Stimulated activated CD4-positive, alpha-beta T cell treated with anti-CD3 and anti-CD28 coated beads, Interleukin-12 subunit alpha, Interleukin-12 subunit beta, amount 100 ng/mL, for 48 hours (primary cell): ENCODE measurements around the gene SHD.
A peak's percentile ranks its signal among the peaks of the same experiment; 100 is the strongest.

ENCODE experiments used
- DNase-seq, 3 donors: peaks; one replicate each; pipeline ENCODE4 v3.0.0-alpha.2; 2020; ENCODE audit warnings: low read depth in 2 of 3, low spot score in 1 of 3

The SHD gene

DNA sequence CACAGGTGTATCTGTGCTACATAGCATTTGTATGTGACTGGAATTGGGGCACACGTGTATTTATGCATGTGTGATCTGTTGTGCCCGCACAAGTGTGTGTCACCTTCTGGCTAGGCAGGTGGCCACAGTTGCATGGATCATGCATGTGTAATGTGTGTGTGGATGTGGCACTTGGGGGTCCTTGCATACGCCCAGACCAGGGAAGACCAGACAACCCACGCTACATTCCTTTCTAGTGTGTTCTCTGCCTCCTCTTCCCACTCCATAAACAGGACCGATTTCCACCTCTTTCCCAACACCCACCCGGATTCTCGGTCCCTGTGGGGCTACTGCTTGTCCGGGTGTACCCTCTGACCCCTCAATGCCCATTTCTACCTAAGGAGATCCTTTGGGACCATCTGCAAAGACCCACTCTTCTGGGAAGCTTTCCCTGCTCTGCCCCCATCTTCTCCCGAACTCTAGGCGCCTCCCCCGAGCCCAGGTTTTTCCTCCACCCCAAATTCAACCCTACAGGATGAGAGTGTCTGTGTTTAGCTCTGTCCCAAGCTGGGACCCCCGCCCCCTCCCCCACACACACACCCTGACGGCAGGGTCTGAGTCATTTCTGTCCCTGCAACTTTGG lies 47.3 kb downstream of the SHD start:
- DNase-seq: no peak

DNA sequence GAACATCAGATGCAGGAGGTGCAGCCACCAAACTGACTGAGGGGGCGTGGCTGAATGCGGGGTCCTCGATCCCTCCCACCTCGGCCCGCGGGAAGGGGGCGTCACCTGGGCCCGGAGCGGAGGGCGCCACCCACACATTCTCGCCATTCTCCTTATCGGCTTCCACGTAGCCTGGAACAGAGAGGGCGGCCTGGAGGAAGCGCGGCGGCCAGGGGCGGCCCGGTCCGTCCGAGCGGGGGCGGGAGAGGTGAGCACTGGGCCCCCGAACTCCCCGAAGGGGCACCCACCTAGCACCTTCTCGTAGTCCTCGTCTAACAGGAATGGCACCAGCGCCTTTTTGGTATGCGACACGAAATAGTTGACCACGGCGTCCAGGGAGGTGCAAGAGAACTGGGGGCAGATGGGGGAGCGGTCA lies 47.8 kb downstream of the SHD start:
- DNase-seq: no peak

DNA sequence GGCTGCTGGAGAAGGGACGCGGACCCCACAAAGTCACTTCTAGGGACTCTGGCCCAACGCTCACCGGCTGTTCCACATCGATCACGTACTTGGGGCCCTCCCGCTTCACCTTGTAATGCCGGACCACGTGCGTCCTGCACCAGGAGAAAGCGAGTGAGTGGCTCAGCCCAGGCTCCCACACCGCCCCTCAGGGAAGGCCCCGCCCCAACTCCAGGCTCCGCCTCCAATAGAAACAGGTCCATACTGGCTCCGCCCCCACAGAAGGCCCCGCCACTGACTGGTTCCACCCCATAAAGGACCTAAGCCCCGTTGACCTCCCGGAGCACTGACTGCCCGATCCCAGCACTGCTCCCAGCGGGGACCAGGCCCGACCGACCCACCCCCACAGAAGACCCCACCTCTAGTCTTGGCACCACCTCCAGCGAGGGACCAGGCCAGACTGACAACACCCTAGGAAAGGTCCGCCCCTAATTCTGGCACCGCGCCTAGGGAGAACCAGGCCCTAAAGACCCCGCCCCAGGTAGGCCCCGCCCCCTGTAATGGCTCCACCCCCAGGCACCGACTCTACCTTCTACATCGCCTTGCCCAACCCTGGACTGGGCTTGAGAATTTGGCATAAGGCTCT lies 48.3 kb downstream of the SHD start:
- DNase-seq: peak; percentile 59 to 86 (median 80)

DNA sequence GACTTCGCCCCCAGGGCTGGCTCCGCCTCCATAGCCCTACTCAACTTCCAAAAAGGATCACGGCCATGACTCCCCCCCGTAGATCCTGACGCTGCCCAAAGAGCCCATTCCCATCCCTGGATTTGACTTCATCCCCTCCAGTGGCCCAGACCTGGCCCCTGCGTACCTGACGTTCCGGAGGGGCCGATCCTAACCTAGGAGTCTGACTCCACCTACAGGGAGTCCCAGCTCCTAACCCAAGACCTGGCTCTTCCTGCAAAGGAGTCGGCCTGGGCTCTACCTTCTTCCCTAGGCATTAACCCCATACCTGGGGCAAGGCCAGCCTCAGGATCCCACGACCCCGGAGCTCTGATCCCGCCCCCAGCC lies 48.8 kb downstream of the SHD start:
- no peak for DNase-seq

DNA sequence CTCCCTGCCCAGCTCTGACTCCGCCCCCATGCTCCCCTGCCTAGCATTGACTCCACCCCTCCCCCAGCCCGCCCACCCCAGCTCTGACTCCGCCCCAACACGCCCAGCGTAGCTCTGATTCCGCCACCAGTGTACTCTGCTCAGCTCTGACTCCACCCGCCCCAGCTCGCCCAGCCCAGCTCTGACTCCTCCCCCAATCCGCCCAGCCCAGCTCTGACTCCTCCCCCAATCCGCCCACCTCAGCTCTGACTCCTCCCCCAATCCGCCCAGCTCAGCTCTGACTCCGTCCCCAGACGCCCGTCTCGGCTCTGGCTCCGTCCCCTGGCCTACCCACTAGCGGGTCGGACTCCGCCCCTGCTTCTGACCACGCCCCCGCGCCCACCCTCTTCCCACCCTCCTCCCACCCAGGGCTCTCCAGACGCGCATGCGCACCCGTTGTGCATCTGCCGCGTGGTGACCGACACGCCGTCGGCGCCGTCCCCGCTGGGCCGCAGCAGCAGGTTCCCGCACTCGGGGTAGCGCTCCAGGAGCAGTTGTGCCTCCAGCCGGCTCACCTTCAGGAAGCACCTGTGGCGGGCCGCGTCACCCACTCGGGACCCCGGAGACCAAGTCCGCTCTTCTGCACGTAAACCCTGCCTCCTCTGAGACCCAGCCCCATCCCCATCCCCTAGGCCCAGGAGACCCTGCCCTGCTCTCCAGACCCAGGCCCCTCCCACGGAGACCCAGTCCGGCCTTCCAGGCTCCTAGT lies 49.4 kb downstream of the SHD start:
- DNase-seq: peak; percentile 89 to 99 (median 96)

DNA sequence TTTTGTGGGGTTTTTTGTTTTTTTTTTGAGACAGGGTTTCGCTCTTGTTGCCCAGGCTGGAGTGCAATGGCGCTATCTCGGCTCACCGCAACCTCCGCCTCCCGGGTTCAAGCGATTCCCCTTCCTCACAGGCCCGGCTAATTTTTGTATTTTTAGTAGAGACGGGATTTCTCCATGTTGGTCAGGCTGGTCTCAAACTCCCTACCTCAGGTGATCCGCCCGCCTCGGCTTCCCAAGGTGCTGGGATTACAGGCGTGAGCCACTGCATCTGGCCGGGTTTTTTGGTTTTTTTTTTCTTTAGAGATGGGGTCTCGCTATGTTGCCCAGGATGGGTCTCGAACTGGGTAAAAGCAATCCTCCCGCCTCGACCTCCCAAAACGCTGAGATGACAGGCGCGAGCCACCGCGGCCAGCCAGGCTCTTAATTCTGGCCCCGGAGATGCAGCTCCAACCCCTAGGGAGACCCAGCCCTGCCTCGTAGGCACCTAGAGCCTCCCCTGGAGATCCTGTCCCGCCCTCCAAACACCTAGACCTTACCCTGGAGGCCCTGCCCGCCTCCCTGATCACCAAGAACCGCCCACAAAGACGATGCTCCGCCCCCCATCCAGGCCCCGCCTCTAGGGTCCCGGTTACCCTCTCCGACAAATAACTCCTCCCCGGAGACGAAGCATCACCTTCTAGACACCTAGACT lies 50.1 kb downstream of the SHD start:
- DNase-seq: peak; percentile 16 to 54 (median 54)

DNA sequence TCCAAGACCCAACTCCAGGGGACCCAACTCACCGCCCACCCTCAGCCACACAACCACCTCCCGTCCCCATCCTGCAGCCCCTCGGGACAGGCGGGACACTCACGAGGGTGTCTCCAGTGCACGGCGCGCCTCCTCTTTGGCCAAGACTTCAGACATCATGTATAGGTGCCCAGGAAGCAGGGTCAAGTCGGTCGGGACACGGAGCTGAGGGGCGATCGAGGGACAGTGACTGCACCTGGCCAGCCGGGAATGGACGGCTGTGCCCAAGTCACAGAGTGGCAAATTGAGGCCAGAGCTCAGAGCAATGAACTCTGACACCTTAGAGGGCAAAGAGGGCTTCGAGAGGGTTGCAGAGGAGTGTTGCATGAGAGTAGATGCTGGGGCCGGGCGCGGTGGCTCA lies 50.8 kb downstream of the SHD start:
- no peak for DNase-seq

DNA sequence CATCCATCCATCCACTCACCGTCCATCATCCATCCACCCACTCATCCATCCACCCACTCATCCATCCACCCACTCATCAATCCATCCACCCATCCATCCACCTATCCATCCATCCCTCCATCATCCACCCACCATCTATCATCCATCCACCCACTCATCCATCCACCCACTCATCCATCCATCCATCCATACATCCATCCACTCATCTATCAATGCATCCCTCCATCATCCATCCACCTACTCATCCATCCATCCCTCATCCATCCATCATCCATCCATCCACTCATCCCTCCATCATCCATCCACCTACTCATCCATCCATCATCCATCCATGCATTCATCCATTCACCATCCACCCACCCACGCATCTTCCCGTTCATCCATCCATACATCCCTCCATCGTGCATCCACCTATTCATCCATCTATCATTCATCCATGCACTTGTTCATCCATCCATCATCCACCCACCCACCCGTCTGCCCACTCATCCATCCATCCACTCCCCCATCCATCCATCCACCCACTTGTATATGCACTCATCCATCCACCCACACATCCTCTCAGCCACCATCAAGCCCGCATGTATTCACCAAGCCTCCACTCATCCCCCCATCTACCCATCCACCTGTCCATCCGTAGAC lies 56.0 kb downstream of the SHD start:
- DNase-seq: no peak

DNA sequence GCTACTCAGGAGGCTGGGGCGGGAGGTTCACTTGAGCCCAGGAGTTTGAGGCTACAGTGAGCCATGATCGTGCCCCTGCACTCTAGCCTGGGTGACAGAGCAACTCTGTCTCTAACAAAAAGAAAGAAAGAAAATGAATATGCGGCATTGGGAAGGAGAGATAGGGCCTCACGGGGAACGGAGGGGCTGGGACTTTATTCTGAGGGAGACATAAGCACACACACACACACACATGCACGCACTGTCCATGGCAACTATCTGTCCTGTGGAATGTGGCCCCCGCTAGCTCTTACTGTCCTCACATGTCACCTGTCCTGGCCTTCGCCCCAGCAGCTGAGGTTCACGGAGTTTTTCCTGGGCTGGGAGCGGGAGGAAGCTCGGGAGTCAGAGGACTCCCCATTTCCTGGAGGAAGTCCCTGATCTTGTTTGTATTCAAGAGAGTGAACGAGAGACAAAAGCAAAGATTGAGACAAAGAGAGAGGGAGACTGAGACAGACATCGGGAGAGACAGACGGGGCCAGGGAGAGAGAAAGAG lies 58.9 kb downstream of the SHD start:
- no peak for DNase-seq

DNA sequence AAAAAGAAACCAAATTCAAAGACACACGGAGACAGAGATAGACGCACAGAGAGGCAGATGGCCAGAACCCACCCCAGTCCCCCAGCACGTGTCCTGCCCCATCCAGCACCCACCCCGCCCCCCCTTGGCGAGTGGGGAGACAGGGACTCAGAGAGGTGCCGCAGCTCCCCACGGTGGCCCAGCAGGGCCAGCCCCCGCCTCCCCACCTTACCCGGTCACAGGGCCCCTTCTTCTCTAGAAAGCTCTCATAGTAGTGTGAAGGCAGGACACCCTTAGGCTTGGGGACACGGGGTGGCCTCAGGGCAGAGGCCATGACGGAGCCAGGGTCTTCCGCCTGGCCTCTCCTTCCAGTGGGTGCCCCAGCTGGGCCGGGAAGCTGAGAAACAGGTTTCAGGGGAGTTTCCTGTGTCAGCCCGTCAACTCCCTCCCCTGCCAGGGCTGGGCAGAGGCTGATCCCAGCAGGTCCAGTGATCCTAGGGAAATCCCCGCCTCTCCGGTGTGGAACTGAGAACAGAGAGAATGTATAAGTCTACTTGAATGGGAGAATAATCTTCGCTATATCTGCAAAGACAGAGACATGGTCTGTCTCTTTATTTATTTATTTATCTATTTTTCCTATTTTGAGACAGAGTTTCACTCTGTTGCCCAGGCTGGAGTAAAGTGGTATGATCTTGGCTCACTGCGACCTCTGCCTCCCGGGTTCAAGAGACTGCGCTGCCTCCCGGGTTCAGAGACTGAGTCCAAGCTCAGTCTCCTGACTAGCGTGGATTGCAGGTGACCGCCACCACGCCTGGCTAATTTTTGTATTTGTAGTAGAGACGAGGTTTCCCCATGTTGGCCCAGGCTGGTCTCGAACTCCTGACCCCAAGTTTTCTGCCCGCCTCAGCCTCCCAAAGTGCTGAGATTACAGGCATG lies 59.6 kb downstream of the SHD start, which contains the start of gene STAP2:
STAP2 (minus strand) TSS at position 387 of the 915 bp plus-strand sequence; CDS start at position 313, 74 bp downstream.
- no peak for DNase-seq
